ENCODE results near the gene FAXDC2.
"Not testable (repeated sequence)": the region's sequence is repeated elsewhere in the genome, so short reads cannot be mapped to it uniquely, and the experiment has no call there.

FAXDC2 gene

DNA sequence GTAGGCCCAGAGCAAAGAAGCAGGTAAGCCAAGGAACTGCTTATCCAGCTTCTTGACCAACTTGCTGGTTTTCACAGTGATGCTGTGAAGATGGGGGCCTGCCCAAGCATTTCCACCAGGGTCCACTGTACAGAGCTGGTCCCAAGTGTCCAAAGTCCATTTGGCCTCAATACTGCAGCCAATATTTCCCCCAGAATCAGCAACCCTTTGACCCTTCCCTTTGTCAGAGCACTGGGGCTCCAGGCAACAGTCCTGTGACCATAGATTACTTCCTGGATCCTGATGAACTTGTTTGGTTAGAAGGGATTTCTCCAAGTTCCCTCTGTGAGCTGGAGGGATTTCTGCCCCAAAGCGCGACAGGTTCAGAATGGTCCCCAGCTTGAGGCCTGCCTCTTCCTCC is 26.3 kb downstream of the FAXDC2 start:
- TF ChIP-seq, protein P1, sequence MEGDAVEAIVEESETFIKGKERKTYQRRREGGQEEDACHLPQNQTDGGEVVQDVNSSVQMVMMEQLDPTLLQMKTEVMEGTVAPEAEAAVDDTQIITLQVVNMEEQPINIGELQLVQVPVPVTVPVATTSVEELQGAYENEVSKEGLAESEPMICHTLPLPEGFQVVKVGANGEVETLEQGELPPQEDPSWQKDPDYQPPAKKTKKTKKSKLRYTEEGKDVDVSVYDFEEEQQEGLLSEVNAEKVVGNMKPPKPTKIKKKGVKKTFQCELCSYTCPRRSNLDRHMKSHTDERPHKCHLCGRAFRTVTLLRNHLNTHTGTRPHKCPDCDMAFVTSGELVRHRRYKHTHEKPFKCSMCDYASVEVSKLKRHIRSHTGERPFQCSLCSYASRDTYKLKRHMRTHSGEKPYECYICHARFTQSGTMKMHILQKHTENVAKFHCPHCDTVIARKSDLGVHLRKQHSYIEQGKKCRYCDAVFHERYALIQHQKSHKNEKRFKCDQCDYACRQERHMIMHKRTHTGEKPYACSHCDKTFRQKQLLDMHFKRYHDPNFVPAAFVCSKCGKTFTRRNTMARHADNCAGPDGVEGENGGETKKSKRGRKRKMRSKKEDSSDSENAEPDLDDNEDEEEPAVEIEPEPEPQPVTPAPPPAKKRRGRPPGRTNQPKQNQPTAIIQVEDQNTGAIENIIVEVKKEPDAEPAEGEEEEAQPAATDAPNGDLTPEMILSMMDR (conservative IDR thresholded peaks at IDR 0.05; ENCODE audit: low read depth) = no peak
- no peak for DNase-seq (ENCODE audit: low spot score)
- ChIA-PET CTCF (no interaction called here), POLR2A (ENCODE audit: low non-redundant PET) (no interaction called here)
- peak overlapping the region; percentile 35 for H3K27ac ChIP-seq

DNA sequence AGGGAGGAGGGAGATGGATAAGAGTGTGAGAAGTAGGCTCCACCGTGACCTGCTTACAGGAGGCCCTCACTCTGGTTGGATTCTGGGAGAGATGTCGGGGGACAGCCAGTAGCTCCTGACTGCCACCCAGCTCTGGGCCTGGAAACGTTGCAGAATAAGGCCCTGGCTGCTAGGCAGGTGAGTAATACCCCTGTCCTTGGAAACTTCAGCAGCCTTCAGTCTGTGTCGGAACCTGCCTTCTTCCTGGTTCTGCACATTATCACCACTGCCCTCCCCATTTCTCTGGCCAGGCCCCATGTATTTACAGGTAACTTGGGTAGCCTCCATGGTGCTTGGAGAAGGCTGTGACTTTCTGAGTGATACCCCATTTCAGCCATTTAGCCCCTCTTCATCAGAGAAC is 26.8 kb downstream of the FAXDC2 start:
- CTCF ChIA-PET = no interaction called here
- POLR2A ChIA-PET (ENCODE audit: low non-redundant PET) = no interaction called here
- peak overlapping the region; percentile 35 for H3K27ac ChIP-seq
- TF ChIP-seq, protein P1 (conservative IDR thresholded peaks at IDR 0.05; ENCODE audit: low read depth) = no peak
- DNase-seq (ENCODE audit: low spot score) = no peak

DNA sequence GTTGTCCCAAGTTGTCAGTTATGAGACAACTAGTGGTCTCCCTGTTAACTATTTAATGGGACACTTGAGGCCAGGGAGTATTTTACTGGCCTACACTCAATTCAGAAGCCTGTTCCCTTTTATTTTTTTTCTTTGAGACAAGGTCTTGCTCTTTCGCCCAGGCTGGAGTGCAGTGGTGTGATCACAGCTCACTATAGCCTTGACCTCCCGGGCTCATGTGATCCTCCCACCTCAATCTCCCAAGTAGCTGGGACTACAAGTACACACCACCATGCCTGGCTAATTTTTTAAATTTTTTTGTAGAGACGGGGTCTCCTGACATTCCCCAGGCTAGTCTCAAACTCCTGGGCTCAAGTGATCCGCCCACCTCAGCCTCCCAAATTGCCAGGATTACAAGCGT is 27.5 kb downstream of the FAXDC2 start:
- DNase-seq (ENCODE audit: low spot score); POLR2A ChIA-PET (ENCODE audit: low non-redundant PET): not testable (repeated sequence)
- CTCF ChIA-PET = interaction anchor here (0.6 kb wide), 2 partner anchors 282 to 406 kb away, joined by 3 read pairs; no protein-coding TSS in a partner anchor
- H3K27ac ChIP-seq = peak overlapping the region; percentile 35

DNA sequence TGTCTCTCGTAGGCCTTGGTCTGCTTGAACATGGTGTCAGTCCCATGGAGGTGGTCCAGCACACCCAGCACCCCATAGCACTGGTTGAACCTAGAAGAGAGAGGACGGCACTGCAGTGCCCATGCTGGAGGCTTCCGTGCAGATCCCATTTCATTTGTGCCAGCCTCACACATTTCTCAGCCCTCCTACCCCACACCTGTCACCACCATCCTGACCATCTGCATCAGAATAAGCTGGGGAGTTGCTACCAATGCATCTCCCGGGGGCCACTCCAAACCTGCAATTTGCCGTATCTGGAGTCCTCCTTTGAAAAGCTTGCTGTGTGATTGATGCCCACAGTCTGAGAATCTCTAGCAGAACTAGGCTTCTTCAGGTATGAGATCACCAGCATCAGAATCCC is 30.0 kb downstream of the FAXDC2 start:
- CTCF ChIA-PET = interaction anchor here (0.7 to 0.8 kb wide), 2 partner anchors 79 to 107 kb away, joined by 3 read pairs; no protein-coding TSS in a partner anchor
- POLR2A ChIA-PET (ENCODE audit: low non-redundant PET) = interaction anchor here (1.0 kb wide), 1 partner anchor 38 kb away, joined by 3 read pairs; the partner anchor contains the start of gene CNOT8
- DNase-seq (ENCODE audit: low spot score) = no peak
- TF ChIP-seq, protein P1 (conservative IDR thresholded peaks at IDR 0.05; ENCODE audit: low read depth) = no peak
- peak overlapping the region; percentile 27; the same call in 1 of the 2 replicates for H3K27ac ChIP-seq

DNA sequence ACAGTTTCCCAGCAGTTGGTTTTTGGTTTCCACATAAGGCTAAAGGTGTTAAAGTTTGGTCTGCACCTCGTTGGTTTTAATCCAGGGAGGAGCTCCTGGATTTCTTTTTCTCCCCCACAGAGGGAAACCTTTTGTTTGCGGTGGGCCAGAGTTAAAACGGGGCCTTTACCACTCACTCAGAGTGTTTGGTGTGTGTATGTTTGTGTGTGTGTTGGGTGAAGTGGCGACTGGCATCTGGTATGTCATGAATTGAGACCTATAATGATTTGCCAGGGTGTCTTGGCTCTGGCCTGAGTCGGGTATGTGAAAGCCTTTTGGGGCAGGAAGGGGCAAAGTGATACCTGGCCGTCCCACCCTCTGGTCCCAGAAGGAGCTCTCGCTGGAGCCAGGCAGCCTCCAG is 30.9 kb downstream of the FAXDC2 start:
- DNase-seq (ENCODE audit: low spot score) = no peak
- ChIA-PET POLR2A (ENCODE audit: low non-redundant PET) (interaction anchor here (1.0 kb wide), 1 partner anchor 39 kb away, joined by 3 read pairs; the partner anchor contains the start of gene CNOT8), CTCF (interaction anchor here (0.7 kb wide), 1 partner anchor 124 kb away, joined by 4 read pairs; no protein-coding TSS in a partner anchor)
- H3K27ac ChIP-seq = peak overlapping the region; percentile 27
- TF ChIP-seq, protein P1 (conservative IDR thresholded peaks at IDR 0.05; ENCODE audit: low read depth) = no peak

DNA sequence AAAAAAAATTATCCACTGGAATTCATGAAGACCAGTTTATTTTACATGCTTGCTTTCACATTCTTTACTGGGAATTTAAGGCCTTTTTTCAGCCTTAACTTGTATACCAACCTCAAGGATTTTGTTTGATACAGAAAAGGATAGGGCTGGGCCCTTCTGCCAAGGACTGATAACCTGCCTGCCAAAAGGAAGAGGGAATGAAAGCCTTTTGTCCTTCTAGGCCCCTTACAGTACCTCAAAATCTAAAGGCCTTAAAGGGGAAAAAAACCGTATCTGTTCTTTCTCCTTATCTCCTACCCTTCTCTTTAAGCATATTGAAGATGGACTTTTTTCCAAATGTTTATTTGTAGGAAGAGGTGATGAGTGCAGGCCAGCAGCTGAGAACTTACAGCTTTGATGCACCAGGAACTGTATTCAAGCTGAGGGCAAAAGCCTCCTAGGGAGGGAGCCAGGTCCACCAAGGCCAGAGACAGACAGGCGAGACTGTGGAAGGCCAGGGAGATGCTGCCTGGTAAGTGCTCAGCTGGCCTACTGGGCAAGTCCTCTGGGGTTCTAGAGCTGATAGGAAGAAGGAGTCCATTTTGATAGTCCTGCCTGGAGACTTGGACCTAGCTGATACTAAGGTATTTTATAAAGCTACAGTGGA is 31.8 kb downstream of the FAXDC2 start:
- POLR2A ChIA-PET (ENCODE audit: low non-redundant PET) = interaction anchor here (0.6 kb wide), 1 partner anchor 140 kb away, joined by 4 read pairs; no protein-coding TSS in a partner anchor
- TF ChIP-seq, protein P1 (conservative IDR thresholded peaks at IDR 0.05; ENCODE audit: low read depth) = no peak
- CTCF ChIA-PET = interaction anchor here (0.7 kb wide), 2 partner anchors 59 to 355 kb away, joined by 3 read pairs; no protein-coding TSS in a partner anchor
- H3K27ac ChIP-seq = no peak overlapping the region; the same call in 1 of the 2 replicates
- no peak for DNase-seq (ENCODE audit: low spot score)

DNA sequence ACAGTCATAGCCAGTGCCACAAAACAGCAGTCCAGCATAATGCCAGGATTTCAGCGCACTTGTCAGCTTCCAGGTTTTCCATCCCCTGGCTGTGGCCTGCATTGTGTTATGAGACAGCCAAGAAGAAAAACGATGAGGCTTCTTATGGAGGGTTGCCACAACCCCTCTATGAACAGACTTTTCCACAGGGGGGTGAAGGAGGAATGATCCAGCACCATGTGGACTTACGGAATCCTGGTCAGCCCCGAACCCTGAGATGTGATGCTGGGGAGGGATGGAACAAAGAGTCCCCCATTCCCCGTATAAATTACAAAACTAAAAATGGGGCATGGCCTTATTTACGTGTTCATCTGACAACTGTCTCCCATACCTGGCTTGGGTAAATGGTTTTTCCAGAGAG is 32.6 kb downstream of the FAXDC2 start:
- H3K27ac ChIP-seq = peak overlapping the region; percentile 27; the same call in 1 of the 2 replicates
- no peak for DNase-seq (ENCODE audit: low spot score)
- ChIA-PET POLR2A (ENCODE audit: low non-redundant PET) (no interaction called here), CTCF (interaction anchor here (0.7 kb wide), 1 partner anchor 58 kb away, joined by 3 read pairs; no protein-coding TSS in a partner anchor)
- TF ChIP-seq, protein P1 (conservative IDR thresholded peaks at IDR 0.05; ENCODE audit: low read depth) = no peak

Data from RWPE1 (cell line).